Measurements from ENCODE around the gene TMEM38B. TPM values are rescaled to one million over a fixed set of nuclear protein-coding genes. Genes with fewer than 3 reads are reported as not detected.

Gene TMEM38B
- polyA plus RNA-seq, 1 donor from 2014 or later = 30.9 TPM

DNA sequence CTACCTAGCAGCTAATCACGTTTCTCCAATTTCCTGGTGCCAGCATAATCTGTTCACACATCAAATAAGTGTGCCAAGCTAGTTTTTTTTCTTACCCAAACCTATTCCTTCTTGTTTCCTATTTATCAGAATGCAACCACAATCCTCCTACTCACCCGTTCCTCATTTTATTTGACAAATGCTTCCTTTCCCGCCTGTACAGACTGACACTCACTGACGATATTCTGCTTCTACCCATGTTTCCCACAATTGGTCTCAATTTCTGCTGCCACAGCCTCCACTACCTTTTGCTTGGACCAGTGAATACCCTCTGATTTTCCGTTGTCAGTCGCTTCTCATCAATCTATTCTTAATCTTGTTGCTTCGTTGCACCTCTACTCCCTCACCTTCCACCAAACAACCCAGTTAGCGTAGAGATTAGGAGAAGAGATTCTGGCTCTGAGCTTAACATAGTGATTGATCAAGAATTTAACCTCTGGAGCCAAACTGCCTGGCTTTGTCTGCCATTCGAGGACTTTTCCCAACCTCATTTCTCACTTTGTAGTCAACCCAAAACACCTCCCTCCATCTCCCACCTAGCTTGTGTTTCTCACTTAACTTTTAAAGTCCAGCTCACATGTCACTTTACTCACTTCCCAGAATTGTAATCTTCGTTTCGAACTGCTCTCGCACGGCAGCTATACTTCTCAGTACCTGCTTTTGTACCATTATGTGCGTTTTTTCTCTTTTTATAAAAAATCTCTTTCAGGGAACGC lies 729 bp upstream of the TMEM38B start:
- Histone ChIP-seq H2AFZ (ENCODE audit: low read depth, low read length) (peak overlapping the region; percentile 34), H3K79me2 (replicated peaks; ENCODE audit: insufficient read depth, low read length) (peaks cover 14% of the 10 kb centered on the region), H3K36me3 (ENCODE audit: insufficient read depth, low read length) (no peaks in the 10 kb centered on the region), H3F3A (ENCODE audit: insufficient read depth, low read length, poor library complexity, severe bottlenecking) (peaks cover 8% of the 10 kb centered on the region), H3K4me3 (ENCODE audit: low read length) (peak overlapping the region; percentile 90), H3K9me2 (ENCODE audit: insufficient read depth, low read length) (no peaks in the 10 kb centered on the region), H4K20me1 (ENCODE audit: insufficient read depth) (no peaks in the 10 kb centered on the region), H3K4me2 (ENCODE audit: low read length) (peak overlapping the region; percentile 85), H3K9me3 (ENCODE audit: low read length) (no peaks in the 10 kb centered on the region), H3K9ac (ENCODE audit: low read length) (peak overlapping the region; percentile 70), H3K27me3 (ENCODE audit: insufficient read depth, low read depth, low read length) (peaks cover 25% of the 10 kb centered on the region), H3K27ac (ENCODE audit: low read length) (peak overlapping the region; percentile 67)
- TF ChIP-seq SMC3 (conservative IDR thresholded peaks at IDR 0.05; ENCODE audit: poor library complexity) (no peak), RAD21 (conservative IDR thresholded peaks at IDR 0.05) (no peak), MXI1 (conservative IDR thresholded peaks at IDR 0.05; ENCODE audit: poor library complexity, severe bottlenecking) (no peak), REST (IDR thresholded peaks at IDR 0.05; ENCODE audit: borderline replicate concordance) (no peak), TAF1 (IDR thresholded peaks at IDR 0.05; ENCODE audit: low read depth) (no peak), EZH2 (IDR thresholded peaks at IDR 0.05; ENCODE audit: borderline replicate concordance, insufficient read depth, low read length, poor library complexity, severe bottlenecking) (no peak), EP300 (conservative IDR thresholded peaks at IDR 0.05; ENCODE audit: poor library complexity, severe bottlenecking) (no peak), POLR2AphosphoS5 (IDR thresholded peaks at IDR 0.05) (no peak)
- TF ChIP-seq, protein P1, sequence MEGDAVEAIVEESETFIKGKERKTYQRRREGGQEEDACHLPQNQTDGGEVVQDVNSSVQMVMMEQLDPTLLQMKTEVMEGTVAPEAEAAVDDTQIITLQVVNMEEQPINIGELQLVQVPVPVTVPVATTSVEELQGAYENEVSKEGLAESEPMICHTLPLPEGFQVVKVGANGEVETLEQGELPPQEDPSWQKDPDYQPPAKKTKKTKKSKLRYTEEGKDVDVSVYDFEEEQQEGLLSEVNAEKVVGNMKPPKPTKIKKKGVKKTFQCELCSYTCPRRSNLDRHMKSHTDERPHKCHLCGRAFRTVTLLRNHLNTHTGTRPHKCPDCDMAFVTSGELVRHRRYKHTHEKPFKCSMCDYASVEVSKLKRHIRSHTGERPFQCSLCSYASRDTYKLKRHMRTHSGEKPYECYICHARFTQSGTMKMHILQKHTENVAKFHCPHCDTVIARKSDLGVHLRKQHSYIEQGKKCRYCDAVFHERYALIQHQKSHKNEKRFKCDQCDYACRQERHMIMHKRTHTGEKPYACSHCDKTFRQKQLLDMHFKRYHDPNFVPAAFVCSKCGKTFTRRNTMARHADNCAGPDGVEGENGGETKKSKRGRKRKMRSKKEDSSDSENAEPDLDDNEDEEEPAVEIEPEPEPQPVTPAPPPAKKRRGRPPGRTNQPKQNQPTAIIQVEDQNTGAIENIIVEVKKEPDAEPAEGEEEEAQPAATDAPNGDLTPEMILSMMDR (IDR thresholded peaks at IDR 0.05; ENCODE audit: poor library complexity, severe bottlenecking) = no peak

DNA sequence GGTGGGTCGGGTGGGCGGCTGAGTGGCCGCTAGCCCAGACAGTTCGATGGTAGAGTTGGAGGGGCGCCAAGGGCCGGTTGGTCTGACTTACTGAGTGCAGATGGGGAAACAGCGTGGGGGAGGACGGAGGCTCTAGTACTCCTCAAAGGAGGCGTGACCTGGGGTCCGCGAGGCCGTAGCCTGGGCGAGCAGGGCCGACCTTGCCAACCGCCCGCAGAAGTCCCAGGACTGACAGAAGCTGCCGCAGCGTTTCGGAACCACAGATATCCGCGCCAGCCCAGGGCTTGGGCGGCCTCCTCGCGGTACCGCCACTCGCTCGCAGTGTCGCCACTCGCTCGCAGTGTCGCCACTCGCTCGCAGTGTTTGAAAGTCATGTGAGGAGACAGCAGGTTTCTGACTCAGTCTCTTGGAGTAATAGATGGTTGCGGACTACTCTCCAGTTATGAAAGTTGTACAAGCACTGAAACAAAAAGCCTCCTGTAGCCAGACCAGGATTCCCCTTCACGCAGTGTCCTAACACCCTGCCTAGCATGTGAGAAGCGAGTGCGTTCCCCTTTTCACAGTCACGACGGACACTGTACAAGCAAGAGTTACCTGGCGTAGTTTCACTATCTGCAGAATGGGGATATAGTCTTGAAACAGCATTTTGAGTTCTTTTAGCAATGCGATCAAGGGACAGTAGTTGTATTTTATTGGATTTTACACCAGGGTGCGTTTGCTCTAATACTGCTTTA lies 674 bp downstream of the TMEM38B start:
- Histone ChIP-seq H4K20me1 (ENCODE audit: insufficient read depth) (no peaks in the 10 kb centered on the region), H3K9me3 (ENCODE audit: low read length) (no peaks in the 10 kb centered on the region), H3K79me2 (replicated peaks; ENCODE audit: insufficient read depth, low read length) (peaks cover 14% of the 10 kb centered on the region), H3F3A (ENCODE audit: insufficient read depth, low read length, poor library complexity, severe bottlenecking) (peaks cover 8% of the 10 kb centered on the region), H3K36me3 (ENCODE audit: insufficient read depth, low read length) (no peaks in the 10 kb centered on the region), H3K9me2 (ENCODE audit: insufficient read depth, low read length) (no peaks in the 10 kb centered on the region), H3K9ac (ENCODE audit: low read length) (peak overlapping the region; percentile 70), H3K27ac (ENCODE audit: low read length) (no peak overlapping the region), H3K4me3 (ENCODE audit: low read length) (peak overlapping the region; percentile 90), H2AFZ (ENCODE audit: low read depth, low read length) (peak overlapping the region; percentile 56), H3K27me3 (ENCODE audit: insufficient read depth, low read depth, low read length) (peaks cover 25% of the 10 kb centered on the region), H3K4me2 (ENCODE audit: low read length) (peak overlapping the region; percentile 83)
- TF ChIP-seq REST (IDR thresholded peaks at IDR 0.05; ENCODE audit: borderline replicate concordance) (peak; percentile 52), MXI1 (conservative IDR thresholded peaks at IDR 0.05; ENCODE audit: poor library complexity, severe bottlenecking) (peak; percentile 64), SMC3 (conservative IDR thresholded peaks at IDR 0.05; ENCODE audit: poor library complexity) (no peak), POLR2AphosphoS5 (IDR thresholded peaks at IDR 0.05) (peak; percentile 23), RAD21 (conservative IDR thresholded peaks at IDR 0.05) (peak; percentile 21), TAF1 (IDR thresholded peaks at IDR 0.05; ENCODE audit: low read depth) (no peak), EZH2 (IDR thresholded peaks at IDR 0.05; ENCODE audit: borderline replicate concordance, insufficient read depth, low read length, poor library complexity, severe bottlenecking) (no peak), EP300 (conservative IDR thresholded peaks at IDR 0.05; ENCODE audit: poor library complexity, severe bottlenecking) (no peak)
- TF ChIP-seq, protein P1 (IDR thresholded peaks at IDR 0.05; ENCODE audit: poor library complexity, severe bottlenecking) = no peak

Data from neural cell (in vitro differentiated cells).